ENCODE data around the gene ARMC3.

Gene ARMC3

GRCh38 chr10:23037152-23037551 is 109.3 kb downstream of the ARMC3 start:
- no peak for TF ChIP-seq CTCF (IDR thresholded peaks at IDR 0.05; ENCODE audit: control insufficient read depth, insufficient read depth, low read depth, low read length, missing control alignments)
- no peak for DNase-seq (ENCODE audit: low read depth)
- H3K4me3 ChIP-seq (ENCODE audit: control insufficient read depth, low read depth, low read length) = no peak overlapping the region

DNA sequence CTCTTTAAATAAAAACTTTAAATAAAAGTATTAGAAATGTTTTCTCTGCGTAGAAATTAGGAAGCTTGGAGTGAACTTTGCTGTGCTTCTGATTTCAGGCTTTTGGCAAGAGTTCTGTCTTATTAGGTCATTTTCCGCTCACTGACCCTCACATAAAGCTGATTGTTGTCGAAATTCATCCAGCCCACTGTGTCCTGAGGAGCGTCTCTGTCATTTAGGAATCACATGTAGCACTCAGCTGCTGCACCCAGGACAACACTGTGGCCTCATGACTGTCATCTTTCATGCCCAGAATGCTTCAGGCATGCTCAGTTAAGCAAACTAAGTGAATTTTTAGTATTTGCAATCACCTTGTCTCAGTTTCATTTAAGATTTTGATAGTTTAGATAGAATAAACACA is 109.7 kb downstream of the ARMC3 start:
- no peak for TF ChIP-seq CTCF (IDR thresholded peaks at IDR 0.05; ENCODE audit: control insufficient read depth, insufficient read depth, low read depth, low read length, missing control alignments)
- no peak for DNase-seq (ENCODE audit: low read depth)
- H3K4me3 ChIP-seq (ENCODE audit: control insufficient read depth, low read depth, low read length) = no peak overlapping the region

GRCh38 chr10:23038172-23038571 is 110.3 kb downstream of the ARMC3 start:
- TF ChIP-seq CTCF (IDR thresholded peaks at IDR 0.05; ENCODE audit: control insufficient read depth, insufficient read depth, low read depth, low read length, missing control alignments) = no peak
- DNase-seq (ENCODE audit: low read depth) = no peak
- H3K4me3 ChIP-seq (ENCODE audit: control insufficient read depth, low read depth, low read length) = no peak overlapping the region

DNA sequence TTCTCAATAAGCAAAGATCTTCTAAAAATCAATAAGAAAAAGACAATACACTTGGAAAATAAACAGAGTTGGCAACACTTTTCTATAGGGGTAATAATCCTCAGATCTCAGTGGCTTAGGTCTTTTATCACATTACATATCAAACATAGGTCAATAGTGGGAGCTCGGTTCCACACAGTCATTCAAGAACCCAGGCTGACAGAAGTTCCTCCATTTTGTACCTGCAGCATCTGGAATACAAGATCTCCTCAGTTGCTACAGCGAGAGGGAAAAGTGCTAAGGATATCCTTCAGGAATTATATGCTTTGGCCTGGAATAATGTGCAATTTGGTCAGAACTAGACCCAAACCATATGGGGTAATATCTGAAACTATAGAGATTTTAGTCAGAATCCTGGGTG is 112.1 kb downstream of the ARMC3 start:
- no peak overlapping the region for H3K4me3 ChIP-seq (ENCODE audit: control insufficient read depth, low read depth, low read length)
- no peak for DNase-seq (ENCODE audit: low read depth)
- no peak for TF ChIP-seq CTCF (IDR thresholded peaks at IDR 0.05; ENCODE audit: control insufficient read depth, insufficient read depth, low read depth, low read length, missing control alignments)

GRCh38 chr10:23046027-23046426 is 118.2 kb downstream of the ARMC3 start:
- no peak for TF ChIP-seq CTCF (IDR thresholded peaks at IDR 0.05; ENCODE audit: control insufficient read depth, insufficient read depth, low read depth, low read length, missing control alignments)
- no peak overlapping the region for H3K4me3 ChIP-seq (ENCODE audit: control insufficient read depth, low read depth, low read length)
- no peak for DNase-seq (ENCODE audit: low read depth)

GRCh38 chr10:23047201-23048050 is 119.6 kb downstream of the ARMC3 start:
- no peak for TF ChIP-seq CTCF (IDR thresholded peaks at IDR 0.05; ENCODE audit: control insufficient read depth, insufficient read depth, low read depth, low read length, missing control alignments)
- DNase-seq (ENCODE audit: low read depth) = no peak
- no peak overlapping the region for H3K4me3 ChIP-seq (ENCODE audit: control insufficient read depth, low read depth, low read length)
